HEK293 (cell line): ENCODE data around the gene SLAMF9.

Experiments
- KLF1 ChIP-seq: fragments of 450-650 bp; formaldehyde crosslinking; IDR thresholded peaks from 2 replicates; pipeline ENCODE4 v1.5.1; 2016; ENCODE audit warnings: missing biosample characterization, missing genetic modification characterization
- ZBTB7A ChIP-seq: fragments of 450-650 bp; formaldehyde crosslinking; IDR thresholded peaks from 2 replicates; pipeline ENCODE4 v1.5.1; 2016; ENCODE audit warnings: low read depth, missing biosample characterization, missing genetic modification characterization
- TF ChIP-seq, protein P1 (sequence below): fragments of 450-650 bp; formaldehyde crosslinking; IDR thresholded peaks from 2 replicates; pipeline ENCODE4 v1.5.1; 2016; ENCODE audit warnings: missing biosample characterization, missing genetic modification characterization
- TF ChIP-seq, protein P2 (sequence below): fragments of 450-650 bp; formaldehyde crosslinking; IDR thresholded peaks from 2 replicates; pipeline ENCODE4 v1.5.1; 2016; ENCODE audit warnings: missing biosample characterization, missing genetic modification characterization

GRCh38 chr1:159941141-159941540, 12.9 kb downstream of the SLAMF9 start:
- TF ChIP-seq, protein P1, sequence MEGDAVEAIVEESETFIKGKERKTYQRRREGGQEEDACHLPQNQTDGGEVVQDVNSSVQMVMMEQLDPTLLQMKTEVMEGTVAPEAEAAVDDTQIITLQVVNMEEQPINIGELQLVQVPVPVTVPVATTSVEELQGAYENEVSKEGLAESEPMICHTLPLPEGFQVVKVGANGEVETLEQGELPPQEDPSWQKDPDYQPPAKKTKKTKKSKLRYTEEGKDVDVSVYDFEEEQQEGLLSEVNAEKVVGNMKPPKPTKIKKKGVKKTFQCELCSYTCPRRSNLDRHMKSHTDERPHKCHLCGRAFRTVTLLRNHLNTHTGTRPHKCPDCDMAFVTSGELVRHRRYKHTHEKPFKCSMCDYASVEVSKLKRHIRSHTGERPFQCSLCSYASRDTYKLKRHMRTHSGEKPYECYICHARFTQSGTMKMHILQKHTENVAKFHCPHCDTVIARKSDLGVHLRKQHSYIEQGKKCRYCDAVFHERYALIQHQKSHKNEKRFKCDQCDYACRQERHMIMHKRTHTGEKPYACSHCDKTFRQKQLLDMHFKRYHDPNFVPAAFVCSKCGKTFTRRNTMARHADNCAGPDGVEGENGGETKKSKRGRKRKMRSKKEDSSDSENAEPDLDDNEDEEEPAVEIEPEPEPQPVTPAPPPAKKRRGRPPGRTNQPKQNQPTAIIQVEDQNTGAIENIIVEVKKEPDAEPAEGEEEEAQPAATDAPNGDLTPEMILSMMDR (tag by site-specific recombination): no peak
- no peak for TF ChIP-seq ZBTB7A (tag by site-specific recombination)
- TF ChIP-seq, protein P2, sequence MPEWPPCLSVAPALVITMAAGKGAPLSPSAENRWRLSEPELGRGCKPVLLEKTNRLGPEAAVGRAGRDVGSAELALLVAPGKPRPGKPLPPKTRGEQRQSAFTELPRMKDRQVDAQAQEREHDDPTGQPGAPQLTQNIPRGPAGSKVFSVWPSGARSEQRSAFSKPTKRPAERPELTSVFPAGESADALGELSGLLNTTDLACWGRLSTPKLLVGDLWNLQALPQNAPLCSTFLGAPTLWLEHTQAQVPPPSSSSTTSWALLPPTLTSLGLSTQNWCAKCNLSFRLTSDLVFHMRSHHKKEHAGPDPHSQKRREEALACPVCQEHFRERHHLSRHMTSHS (tag by site-specific recombination): no peak
- no peak for TF ChIP-seq KLF1 (tag by site-specific recombination)
